Measurements from ENCODE around the gene CERT1.

DNA sequence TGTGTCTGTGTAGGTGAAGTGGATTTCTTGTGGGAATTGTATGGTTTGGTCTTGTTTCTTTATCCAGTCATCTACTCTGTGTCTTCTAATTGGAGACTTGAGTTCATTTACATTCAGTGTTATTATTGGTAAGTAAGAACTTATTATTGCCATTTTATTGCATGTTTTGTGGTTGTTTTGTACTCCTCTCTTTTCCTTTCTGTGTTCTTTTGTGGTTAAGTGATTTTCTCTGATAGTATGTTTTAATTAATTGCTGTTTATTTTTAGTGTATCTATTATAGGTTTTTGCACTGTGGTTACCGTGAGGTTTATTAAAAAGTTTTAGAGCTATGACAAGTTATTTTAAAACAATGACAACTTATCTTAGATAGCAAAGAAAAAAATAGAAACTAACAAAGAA lies 8.3 kb upstream of the CERT1 start:
- TF ChIP-seq FOXM1 (IDR thresholded peaks at IDR 0.05; ENCODE audit: low read depth) (no peak), FOXM1 (CRISPR knock-in tag; IDR thresholded peaks at IDR 0.05; ENCODE audit: low read depth) (no peak), HCFC1 (IDR thresholded peaks at IDR 0.05; ENCODE audit: low read depth, low read length) (no peak), NR2C1 (IDR thresholded peaks at IDR 0.05) (no peak), NR2C1 (tag; IDR thresholded peaks at IDR 0.05) (no peak), POLR2A (conservative IDR thresholded peaks at IDR 0.05) (no peak), ILK (tag; IDR thresholded peaks at IDR 0.05; ENCODE audit: borderline replicate concordance, low read depth) (no peak), HDAC3 (IDR thresholded peaks at IDR 0.05; ENCODE audit: borderline replicate concordance, partially characterized antibody) (no peak), GABPA (tag; conservative IDR thresholded peaks at IDR 0.05; ENCODE audit: low read depth) (no peak), CBX1 (IDR thresholded peaks at IDR 0.05; ENCODE audit: low read depth) (no peak)
- TF ChIP-seq, protein P1, sequence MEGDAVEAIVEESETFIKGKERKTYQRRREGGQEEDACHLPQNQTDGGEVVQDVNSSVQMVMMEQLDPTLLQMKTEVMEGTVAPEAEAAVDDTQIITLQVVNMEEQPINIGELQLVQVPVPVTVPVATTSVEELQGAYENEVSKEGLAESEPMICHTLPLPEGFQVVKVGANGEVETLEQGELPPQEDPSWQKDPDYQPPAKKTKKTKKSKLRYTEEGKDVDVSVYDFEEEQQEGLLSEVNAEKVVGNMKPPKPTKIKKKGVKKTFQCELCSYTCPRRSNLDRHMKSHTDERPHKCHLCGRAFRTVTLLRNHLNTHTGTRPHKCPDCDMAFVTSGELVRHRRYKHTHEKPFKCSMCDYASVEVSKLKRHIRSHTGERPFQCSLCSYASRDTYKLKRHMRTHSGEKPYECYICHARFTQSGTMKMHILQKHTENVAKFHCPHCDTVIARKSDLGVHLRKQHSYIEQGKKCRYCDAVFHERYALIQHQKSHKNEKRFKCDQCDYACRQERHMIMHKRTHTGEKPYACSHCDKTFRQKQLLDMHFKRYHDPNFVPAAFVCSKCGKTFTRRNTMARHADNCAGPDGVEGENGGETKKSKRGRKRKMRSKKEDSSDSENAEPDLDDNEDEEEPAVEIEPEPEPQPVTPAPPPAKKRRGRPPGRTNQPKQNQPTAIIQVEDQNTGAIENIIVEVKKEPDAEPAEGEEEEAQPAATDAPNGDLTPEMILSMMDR (IDR thresholded peaks at IDR 0.05 in 2 of 3, conservative IDR thresholded peaks at IDR 0.05 in 1 of 3; ENCODE audit: insufficient read depth in 2 of 3, low read depth in 1 of 3, low read length in 3 of 3): no peak
- TF ChIP-seq, protein P2, sequence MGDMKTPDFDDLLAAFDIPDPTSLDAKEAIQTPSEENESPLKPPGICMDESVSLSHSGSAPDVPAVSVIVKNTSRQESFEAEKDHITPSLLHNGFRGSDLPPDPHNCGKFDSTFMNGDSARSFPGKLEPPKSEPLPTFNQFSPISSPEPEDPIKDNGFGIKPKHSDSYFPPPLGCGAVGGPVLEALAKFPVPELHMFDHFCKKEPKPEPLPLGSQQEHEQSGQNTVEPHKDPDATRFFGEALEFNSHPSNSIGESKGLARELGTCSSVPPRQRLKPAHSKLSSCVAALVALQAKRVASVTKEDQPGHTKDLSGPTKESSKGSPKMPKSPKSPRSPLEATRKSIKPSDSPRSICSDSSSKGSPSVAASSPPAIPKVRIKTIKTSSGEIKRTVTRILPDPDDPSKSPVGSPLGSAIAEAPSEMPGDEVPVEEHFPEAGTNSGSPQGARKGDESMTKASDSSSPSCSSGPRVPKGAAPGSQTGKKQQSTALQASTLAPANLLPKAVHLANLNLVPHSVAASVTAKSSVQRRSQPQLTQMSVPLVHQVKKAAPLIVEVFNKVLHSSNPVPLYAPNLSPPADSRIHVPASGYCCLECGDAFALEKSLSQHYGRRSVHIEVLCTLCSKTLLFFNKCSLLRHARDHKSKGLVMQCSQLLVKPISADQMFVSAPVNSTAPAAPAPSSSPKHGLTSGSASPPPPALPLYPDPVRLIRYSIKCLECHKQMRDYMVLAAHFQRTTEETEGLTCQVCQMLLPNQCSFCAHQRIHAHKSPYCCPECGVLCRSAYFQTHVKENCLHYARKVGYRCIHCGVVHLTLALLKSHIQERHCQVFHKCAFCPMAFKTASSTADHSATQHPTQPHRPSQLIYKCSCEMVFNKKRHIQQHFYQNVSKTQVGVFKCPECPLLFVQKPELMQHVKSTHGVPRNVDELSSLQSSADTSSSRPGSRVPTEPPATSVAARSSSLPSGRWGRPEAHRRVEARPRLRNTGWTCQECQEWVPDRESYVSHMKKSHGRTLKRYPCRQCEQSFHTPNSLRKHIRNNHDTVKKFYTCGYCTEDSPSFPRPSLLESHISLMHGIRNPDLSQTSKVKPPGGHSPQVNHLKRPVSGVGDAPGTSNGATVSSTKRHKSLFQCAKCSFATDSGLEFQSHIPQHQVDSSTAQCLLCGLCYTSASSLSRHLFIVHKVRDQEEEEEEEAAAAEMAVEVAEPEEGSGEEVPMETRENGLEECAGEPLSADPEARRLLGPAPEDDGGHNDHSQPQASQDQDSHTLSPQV (IDR thresholded peaks at IDR 0.05): no peak
- TF ChIP-seq, protein P3, sequence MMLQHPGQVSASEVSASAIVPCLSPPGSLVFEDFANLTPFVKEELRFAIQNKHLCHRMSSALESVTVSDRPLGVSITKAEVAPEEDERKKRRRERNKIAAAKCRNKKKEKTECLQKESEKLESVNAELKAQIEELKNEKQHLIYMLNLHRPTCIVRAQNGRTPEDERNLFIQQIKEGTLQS (IDR thresholded peaks at IDR 0.05): no peak
- TF ChIP-seq, protein P3 (CRISPR knock-in tag; conservative IDR thresholded peaks at IDR 0.05): no peak
